Neural cell (in vitro differentiated cells): ENCODE results near the gene ATG4C. TPM values are rescaled to one million over a fixed set of nuclear protein-coding genes. Genes with fewer than 3 reads are reported as not detected.

Experiments
- H2AFZ ChIP-seq: fragments of 200-600, 300-800 bp; sonication (generic), shearing (Covaris generic); 2 replicates; pipeline ENCODE4 v1.6.0; 2014; ENCODE audit warnings: low read depth, mild to moderate bottlenecking, antibody characterized with exemption, low read length, moderate library complexity
- H3F3A ChIP-seq: fragments of 200-600 bp; shearing (Covaris generic); 2 replicates; pipeline ENCODE4 v1.6.1; 2016; ENCODE audit warnings: mild to moderate bottlenecking, moderate library complexity, mixed read lengths, antibody characterized with exemption, low read length; ENCODE audit not compliant: insufficient read depth, poor library complexity, severe bottlenecking
- H3K27ac ChIP-seq: fragments of 200-600, 300-800 bp; sonication (generic), shearing (Covaris generic); 2 replicates; pipeline ENCODE4 v1.5.1; 2014; ENCODE audit warnings: mild to moderate bottlenecking, low read length, moderate library complexity
- H3K27me3 ChIP-seq: fragments of 300-800, 200-600 bp; sonication (generic), shearing (Covaris generic); 2 replicates; pipeline ENCODE4 v1.6.0; 2014; ENCODE audit warnings: mild to moderate bottlenecking, low read depth, low read length, moderate library complexity; ENCODE audit not compliant: insufficient read depth
- H3K36me3 ChIP-seq: fragments of 300-800, 200-600 bp; sonication (generic), shearing (Covaris generic); 2 replicates; pipeline ENCODE4 v1.5.1; 2014; ENCODE audit warnings: mild to moderate bottlenecking, antibody characterized with exemption, low read length, moderate library complexity; ENCODE audit not compliant: insufficient read depth
- H3K4me2 ChIP-seq: fragments of 300-800, 200-600 bp; sonication (generic), shearing (Covaris generic); 2 replicates; pipeline ENCODE4 v1.6.0; 2014; ENCODE audit warnings: mild to moderate bottlenecking, low read length
- H3K4me3 ChIP-seq: fragments of 300-800, 200-600 bp; sonication (generic), shearing (Covaris generic); 2 replicates; pipeline ENCODE4 v1.5.1; 2014; ENCODE audit warnings: mild to moderate bottlenecking, low read length, moderate library complexity
- H3K79me2 ChIP-seq: fragments of 200-600 bp; shearing (Covaris generic); replicated peaks from 2 replicates; pipeline ENCODE4 v1.6.0; 2014; ENCODE audit warnings: mild to moderate bottlenecking, low read length, moderate library complexity; ENCODE audit not compliant: insufficient read depth
- H3K9ac ChIP-seq: fragments of 300-800, 200-600 bp; sonication (generic), shearing (Covaris generic); 2 replicates; pipeline ENCODE4 v1.6.1; 2016; ENCODE audit warnings: mild to moderate bottlenecking, low read length, mixed read lengths
- H3K9me2 ChIP-seq: fragments of 200-600 bp; shearing (Covaris generic); 2 replicates; pipeline ENCODE4 v1.6.1; 2016; ENCODE audit warnings: mild to moderate bottlenecking, low read length, mixed read lengths; ENCODE audit not compliant: insufficient read depth
- H3K9me3 ChIP-seq: fragments of 200-600, 300-800 bp; sonication (generic), shearing (Covaris generic); 2 replicates; pipeline ENCODE4 v1.6.1; 2016; ENCODE audit warnings: mild to moderate bottlenecking, mixed run types, low read length, moderate library complexity, mixed read lengths
- H4K20me1 ChIP-seq: fragments of 200-600 bp; shearing (Covaris generic); 2 replicates; pipeline ENCODE4 v1.6.1; 2016; ENCODE audit warnings: mild to moderate bottlenecking, mixed run types; ENCODE audit not compliant: insufficient read depth
- CTCF ChIP-seq: fragments of 450-650 bp; IDR thresholded peaks from 2 replicates; pipeline ENCODE4 v1.5.1; 2014; ENCODE audit warnings: antibody characterized with exemption, mild to moderate bottlenecking, moderate library complexity; ENCODE audit not compliant: poor library complexity, severe bottlenecking
- EP300 ChIP-seq: fragments of 450-650 bp; conservative IDR thresholded peaks from 2 replicates; pipeline ENCODE4 v1.6.1; 2014; ENCODE audit warnings: antibody characterized with exemption, mild to moderate bottlenecking, moderate library complexity; ENCODE audit not compliant: poor library complexity, severe bottlenecking
- EZH2 ChIP-seq: fragments of 200-600, 300-800 bp; shearing (Covaris generic), sonication (generic); IDR thresholded peaks from 2 replicates; pipeline ENCODE4 v1.6.1; 2014; ENCODE audit warnings: antibody characterized with exemption, low read length, borderline replicate concordance, mild to moderate bottlenecking; ENCODE audit not compliant: insufficient read depth, poor library complexity, severe bottlenecking
- MXI1 ChIP-seq: fragments of 450-650 bp; conservative IDR thresholded peaks from 2 replicates; pipeline ENCODE4 v1.6.1; 2014; ENCODE audit warnings: antibody characterized with exemption, mild to moderate bottlenecking; ENCODE audit not compliant: poor library complexity, severe bottlenecking
- POLR2AphosphoS5 ChIP-seq: IDR thresholded peaks from 2 replicates; pipeline ENCODE4 v1.6.1; 2012
- RAD21 ChIP-seq: fragments of 450-650 bp; conservative IDR thresholded peaks from 2 replicates; pipeline ENCODE4 v1.6.1; 2014; ENCODE audit warnings: antibody characterized with exemption, mild to moderate bottlenecking, moderate library complexity
- REST ChIP-seq: IDR thresholded peaks from 2 replicates; pipeline ENCODE4 v1.6.1; 2012; ENCODE audit warnings: borderline replicate concordance
- SMC3 ChIP-seq: fragments of 450-650 bp; conservative IDR thresholded peaks from 2 replicates; pipeline ENCODE4 v1.6.1; 2014; ENCODE audit warnings: antibody characterized with exemption, mild to moderate bottlenecking, moderate library complexity; ENCODE audit not compliant: poor library complexity
- TAF1 ChIP-seq: IDR thresholded peaks from 2 replicates; pipeline ENCODE4 v1.6.1; 2012; ENCODE audit warnings: low read depth
- polyA plus RNA-seq: library from polyadenylated mRNA; depleted of rRNA; stranded (reverse); fragments of >200 nt; gene quantifications from 2 replicates; pipeline ENCODE4 v1.2.3, GENCODE V29; 2014

Gene ATG4C
- polyA plus RNA-seq, 1 donor from 2014 or later = 11.0 TPM

GRCh38 chr1:62809788-62810187 is 25.9 kb downstream of the ATG4C start:
- Histone ChIP-seq H3K4me2 (no peak overlapping the region), H3K4me3 (no peak overlapping the region), H3K27me3 (no peaks in the 10 kb centered on the region), H4K20me1 (no peaks in the 10 kb centered on the region), H2AFZ (no peak overlapping the region), H3K9me3 (no peaks in the 10 kb centered on the region), H3K9ac (no peak overlapping the region), H3K9me2 (no peaks in the 10 kb centered on the region), H3K79me2 (no peaks in the 10 kb centered on the region), H3K27ac (no peak overlapping the region), H3F3A (no peaks in the 10 kb centered on the region), H3K36me3 (no peaks in the 10 kb centered on the region)
- TF ChIP-seq EZH2 (no peak), TAF1 (no peak), MXI1 (no peak), REST (no peak), POLR2AphosphoS5 (no peak), SMC3 (no peak), EP300 (no peak), RAD21 (no peak), CTCF (no peak)

GRCh38 chr1:62810420-62811274 is 26.7 kb downstream of the ATG4C start:
- Histone ChIP-seq H3K4me3 (no peak overlapping the region), H3K79me2 (no peaks in the 10 kb centered on the region), H3K9me2 (no peaks in the 10 kb centered on the region), H2AFZ (no peak overlapping the region), H3K9ac (no peak overlapping the region), H3K9me3 (no peaks in the 10 kb centered on the region), H3K27ac (no peak overlapping the region), H3K36me3 (no peaks in the 10 kb centered on the region), H3K4me2 (no peak overlapping the region), H3F3A (no peaks in the 10 kb centered on the region), H3K27me3 (no peaks in the 10 kb centered on the region), H4K20me1 (no peaks in the 10 kb centered on the region)
- no peak for TF ChIP-seq EZH2
- TF ChIP-seq CTCF = no peak
- TF ChIP-seq TAF1 = no peak
- TF ChIP-seq MXI1 = no peak
- TF ChIP-seq RAD21 = no peak
- no peak for TF ChIP-seq EP300
- TF ChIP-seq REST = no peak
- no peak for TF ChIP-seq SMC3
- TF ChIP-seq POLR2AphosphoS5 = no peak
